Measurements from ENCODE around the gene NR6A1. TPM values are rescaled to one million over a fixed set of nuclear protein-coding genes. Genes with fewer than 3 reads are reported as not detected.
"Not testable (repeated sequence)": the region's sequence is repeated elsewhere in the genome, so short reads cannot be mapped to it uniquely, and the experiment has no call there.

The NR6A1 gene
- total RNA-seq, 1 donor from 2014 or later, result 0.53 TPM

DNA sequence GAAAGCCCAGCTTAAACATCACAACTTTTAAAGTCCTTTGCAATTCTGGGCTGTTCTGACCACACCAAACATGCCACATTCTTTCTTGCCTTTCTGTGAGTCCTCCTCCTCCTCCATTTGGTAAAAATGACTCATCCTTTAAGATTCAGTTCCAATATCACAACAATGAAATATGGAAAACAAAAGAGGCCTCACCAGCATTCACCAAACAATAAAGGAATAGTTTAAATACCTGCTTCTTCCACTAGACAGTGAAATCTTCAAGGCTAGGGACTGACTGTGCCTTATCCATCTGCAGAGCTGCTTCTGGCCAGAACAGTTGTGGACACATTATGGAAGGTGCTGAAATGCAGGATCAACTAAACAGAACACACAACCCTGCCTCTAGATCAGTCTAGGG is 36.0 kb downstream of the NR6A1 start:
- no peak overlapping the region for H3K27ac ChIP-seq
- no peaks in the 10 kb centered on the region for H3K36me3 ChIP-seq
- TF ChIP-seq, protein P1, sequence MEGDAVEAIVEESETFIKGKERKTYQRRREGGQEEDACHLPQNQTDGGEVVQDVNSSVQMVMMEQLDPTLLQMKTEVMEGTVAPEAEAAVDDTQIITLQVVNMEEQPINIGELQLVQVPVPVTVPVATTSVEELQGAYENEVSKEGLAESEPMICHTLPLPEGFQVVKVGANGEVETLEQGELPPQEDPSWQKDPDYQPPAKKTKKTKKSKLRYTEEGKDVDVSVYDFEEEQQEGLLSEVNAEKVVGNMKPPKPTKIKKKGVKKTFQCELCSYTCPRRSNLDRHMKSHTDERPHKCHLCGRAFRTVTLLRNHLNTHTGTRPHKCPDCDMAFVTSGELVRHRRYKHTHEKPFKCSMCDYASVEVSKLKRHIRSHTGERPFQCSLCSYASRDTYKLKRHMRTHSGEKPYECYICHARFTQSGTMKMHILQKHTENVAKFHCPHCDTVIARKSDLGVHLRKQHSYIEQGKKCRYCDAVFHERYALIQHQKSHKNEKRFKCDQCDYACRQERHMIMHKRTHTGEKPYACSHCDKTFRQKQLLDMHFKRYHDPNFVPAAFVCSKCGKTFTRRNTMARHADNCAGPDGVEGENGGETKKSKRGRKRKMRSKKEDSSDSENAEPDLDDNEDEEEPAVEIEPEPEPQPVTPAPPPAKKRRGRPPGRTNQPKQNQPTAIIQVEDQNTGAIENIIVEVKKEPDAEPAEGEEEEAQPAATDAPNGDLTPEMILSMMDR (IDR thresholded peaks at IDR 0.05), result no peak
- no peaks in the 10 kb centered on the region for H3K9me3 ChIP-seq
- DNase-seq (ENCODE audit: low spot score in 2 of 2), result no peak
- no peak overlapping the region for H3K4me3 ChIP-seq
- H3K4me1 ChIP-seq, result no peaks in the 10 kb centered on the region
- no peaks in the 10 kb centered on the region for H3K27me3 ChIP-seq
- intact Hi-C loops (cut with DNase I), result no loop called here

DNA sequence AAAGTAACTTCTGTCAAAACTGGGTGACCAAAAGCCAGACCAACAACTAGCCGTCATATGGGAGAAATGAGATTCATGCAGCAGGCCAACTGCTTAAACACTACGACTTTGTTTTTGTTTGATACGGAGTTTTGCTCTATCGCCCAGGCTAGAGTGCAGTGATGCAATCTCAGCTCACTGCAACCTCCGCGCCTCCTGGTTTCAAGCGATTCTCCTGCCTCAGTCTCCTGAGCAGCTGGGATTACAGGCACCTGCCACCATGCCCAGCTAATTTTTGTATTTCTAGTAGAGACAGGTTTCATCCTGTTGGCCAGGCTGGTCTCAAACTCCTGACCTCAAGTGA is 36.4 kb downstream of the NR6A1 start:
- H3K4me3 ChIP-seq; H3K27ac ChIP-seq; H3K36me3 ChIP-seq; intact Hi-C loops (cut with DNase I); DNase-seq (ENCODE audit: low spot score in 2 of 2); H3K9me3 ChIP-seq; H3K4me1 ChIP-seq; H3K27me3 ChIP-seq: not testable (repeated sequence)

DNA sequence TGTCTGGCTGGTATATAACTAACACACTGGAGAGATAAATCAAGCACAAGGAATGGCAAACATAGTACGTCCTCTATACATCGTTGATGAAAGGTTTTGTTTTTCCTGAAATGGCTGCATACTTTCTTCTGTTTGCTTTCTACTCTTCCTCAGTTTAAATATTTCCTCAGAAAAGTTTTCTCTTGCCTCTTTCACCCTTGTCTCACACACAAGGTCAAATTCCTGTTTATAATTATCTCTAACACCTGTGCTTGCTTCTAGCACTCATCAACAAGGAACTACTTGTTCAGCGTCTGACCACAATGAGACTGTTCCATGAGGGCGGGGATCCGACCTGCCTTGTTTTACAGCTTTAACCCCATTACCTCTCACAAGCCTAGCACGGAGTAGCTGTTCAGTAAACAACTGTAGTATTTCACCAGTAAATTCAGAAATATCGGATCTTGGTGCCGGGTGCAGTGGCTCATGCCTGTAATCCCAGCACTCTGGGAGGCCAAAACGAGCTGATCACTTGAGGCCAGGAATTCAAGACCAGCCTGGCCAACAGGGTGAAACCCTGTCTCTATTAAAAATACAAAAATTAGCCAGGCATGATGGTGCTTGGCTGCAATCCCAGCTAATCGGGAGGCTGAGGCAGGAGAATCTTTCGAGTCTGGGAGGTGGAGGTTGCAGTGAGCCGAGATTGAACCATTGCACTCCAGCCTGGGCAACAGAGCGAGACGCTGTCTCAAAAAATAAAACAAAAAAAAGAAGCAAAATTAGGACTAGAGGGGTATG is 37.0 kb downstream of the NR6A1 start:
- Histone ChIP-seq H3K4me3 (no peak overlapping the region), H3K27me3 (no peaks in the 10 kb centered on the region), H3K27ac (no peak overlapping the region), H3K9me3 (no peaks in the 10 kb centered on the region), H3K4me1 (no peaks in the 10 kb centered on the region), H3K36me3 (no peaks in the 10 kb centered on the region)
- intact Hi-C loops (cut with DNase I), result no loop called here
- TF ChIP-seq, protein P1 (IDR thresholded peaks at IDR 0.05), result no peak
- DNase-seq (ENCODE audit: low spot score in 2 of 2), result no peak

DNA sequence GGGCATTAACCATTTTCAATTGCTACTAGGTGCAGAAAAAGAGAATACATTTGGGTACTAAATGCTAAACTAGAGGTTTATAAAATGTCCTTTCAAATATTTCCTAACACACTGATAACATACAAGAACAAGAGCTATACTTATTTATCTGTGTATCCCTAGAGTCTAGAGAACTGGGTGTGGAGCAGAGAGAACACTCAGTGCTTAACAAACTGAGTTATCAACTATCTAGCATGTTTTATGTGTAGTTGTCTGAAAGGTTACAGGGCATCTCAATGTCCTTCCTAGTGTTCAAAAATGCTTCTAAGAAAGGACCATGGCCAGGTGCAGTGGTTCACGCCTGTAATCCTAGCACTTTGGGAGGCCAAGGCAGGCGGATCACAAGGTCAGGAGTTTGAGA is 40.3 kb downstream of the NR6A1 start:
- no peak for DNase-seq (ENCODE audit: low spot score in 2 of 2)
- intact Hi-C loops (cut with DNase I), result no loop called here
- no peaks in the 10 kb centered on the region for H3K4me1 ChIP-seq
- H3K9me3 ChIP-seq, result no peaks in the 10 kb centered on the region
- H3K27me3 ChIP-seq, result no peaks in the 10 kb centered on the region
- no peaks in the 10 kb centered on the region for H3K36me3 ChIP-seq
- no peak overlapping the region for H3K4me3 ChIP-seq
- H3K27ac ChIP-seq, result no peak overlapping the region
- TF ChIP-seq, protein P1 (IDR thresholded peaks at IDR 0.05), result no peak

DNA sequence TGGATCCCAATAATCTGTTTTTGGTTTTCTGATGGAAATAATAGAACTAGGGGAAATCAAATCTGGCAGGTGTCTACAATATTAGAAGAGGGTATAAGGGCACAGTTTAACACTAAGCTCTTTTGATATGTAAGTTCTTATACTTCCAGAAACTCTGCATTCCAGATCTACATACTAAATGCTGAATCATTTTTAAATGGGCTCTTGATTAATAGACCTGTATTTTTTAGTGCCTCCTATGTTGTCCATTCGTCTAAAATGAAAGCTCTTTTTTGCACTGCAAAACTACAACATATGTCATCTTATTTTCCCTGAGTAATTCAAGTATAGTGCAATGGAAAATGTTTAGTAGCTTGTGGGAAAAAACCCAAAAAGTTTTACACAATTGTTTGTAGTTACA is 44.2 kb downstream of the NR6A1 start:
- Histone ChIP-seq H3K4me3 (no peak overlapping the region), H3K9me3 (no peaks in the 10 kb centered on the region), H3K4me1 (no peaks in the 10 kb centered on the region), H3K27ac (no peak overlapping the region), H3K36me3 (no peaks in the 10 kb centered on the region), H3K27me3 (no peaks in the 10 kb centered on the region)
- no peak for DNase-seq (ENCODE audit: low spot score in 2 of 2)
- intact Hi-C loops (cut with DNase I), result no loop called here
- TF ChIP-seq, protein P1 (IDR thresholded peaks at IDR 0.05), result no peak

DNA sequence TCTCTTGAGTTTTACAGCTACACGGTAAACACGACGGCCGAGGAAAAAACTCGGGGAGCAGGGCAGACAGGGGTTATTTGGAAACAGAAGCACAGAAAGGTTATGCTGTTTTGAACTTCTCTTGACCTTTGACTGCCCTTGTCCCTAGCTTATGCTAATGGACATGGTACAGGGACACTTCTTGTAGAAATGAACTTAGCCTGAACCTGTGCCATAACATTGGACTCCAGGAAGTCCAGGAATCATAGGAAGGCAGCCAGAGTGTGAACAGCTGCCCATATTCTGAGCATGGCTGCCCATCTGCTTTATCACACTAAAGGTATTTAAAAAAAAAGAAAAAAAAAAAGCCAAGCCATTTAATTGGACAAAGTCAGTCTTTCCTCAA is 46.1 kb downstream of the NR6A1 start:
- no peaks in the 10 kb centered on the region for H3K36me3 ChIP-seq
- intact Hi-C loops (cut with DNase I), result no loop called here
- DNase-seq (ENCODE audit: low spot score in 2 of 2), result no peak
- H3K9me3 ChIP-seq, result no peaks in the 10 kb centered on the region
- H3K27ac ChIP-seq, result no peak overlapping the region
- H3K4me3 ChIP-seq, result no peak overlapping the region
- no peaks in the 10 kb centered on the region for H3K27me3 ChIP-seq
- no peaks in the 10 kb centered on the region for H3K4me1 ChIP-seq
- TF ChIP-seq, protein P1 (IDR thresholded peaks at IDR 0.05), result no peak

All from ascending aorta (tissue), 2 donors.